B cell (primary cell): Measurements from ENCODE around the gene WDR70.

Experiments used
- EZH2 ChIP-seq: IDR thresholded peaks from 2 replicates; pipeline ENCODE4 v1.6.1; 2012; ENCODE audit warnings: borderline replicate concordance, low read depth, mild to moderate bottlenecking, moderate library complexity, low read length; ENCODE audit not compliant: insufficient read depth, poor library complexity, severe bottlenecking
- TF ChIP-seq, protein P1 (sequence below): fragments of 200-600 bp; IDR thresholded peaks from one replicate; pipeline ENCODE4 v1.8.0; 2022; ENCODE audit warnings: antibody characterized with exemption, mild to moderate bottlenecking

DNA sequence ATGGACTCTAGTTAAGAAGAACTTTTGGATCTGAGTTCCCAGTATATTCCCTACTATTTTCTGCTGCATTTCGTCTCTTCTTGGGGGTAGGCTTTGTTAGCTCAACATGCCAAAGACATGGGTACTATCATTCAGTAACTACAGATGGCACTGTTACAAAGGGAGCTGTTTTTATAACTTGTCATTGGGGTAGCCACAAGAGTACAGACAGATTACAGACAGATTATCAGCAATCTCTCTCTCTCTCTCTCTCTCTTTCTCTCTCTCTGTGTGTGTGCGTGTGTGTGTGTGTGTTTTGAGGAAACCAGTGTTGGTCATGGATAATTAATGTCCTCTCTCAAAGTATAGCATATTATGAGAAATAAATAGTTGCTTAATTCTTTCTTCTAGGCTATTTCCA, 116.1 kb downstream of the WDR70 start:
- TF ChIP-seq, protein P1, sequence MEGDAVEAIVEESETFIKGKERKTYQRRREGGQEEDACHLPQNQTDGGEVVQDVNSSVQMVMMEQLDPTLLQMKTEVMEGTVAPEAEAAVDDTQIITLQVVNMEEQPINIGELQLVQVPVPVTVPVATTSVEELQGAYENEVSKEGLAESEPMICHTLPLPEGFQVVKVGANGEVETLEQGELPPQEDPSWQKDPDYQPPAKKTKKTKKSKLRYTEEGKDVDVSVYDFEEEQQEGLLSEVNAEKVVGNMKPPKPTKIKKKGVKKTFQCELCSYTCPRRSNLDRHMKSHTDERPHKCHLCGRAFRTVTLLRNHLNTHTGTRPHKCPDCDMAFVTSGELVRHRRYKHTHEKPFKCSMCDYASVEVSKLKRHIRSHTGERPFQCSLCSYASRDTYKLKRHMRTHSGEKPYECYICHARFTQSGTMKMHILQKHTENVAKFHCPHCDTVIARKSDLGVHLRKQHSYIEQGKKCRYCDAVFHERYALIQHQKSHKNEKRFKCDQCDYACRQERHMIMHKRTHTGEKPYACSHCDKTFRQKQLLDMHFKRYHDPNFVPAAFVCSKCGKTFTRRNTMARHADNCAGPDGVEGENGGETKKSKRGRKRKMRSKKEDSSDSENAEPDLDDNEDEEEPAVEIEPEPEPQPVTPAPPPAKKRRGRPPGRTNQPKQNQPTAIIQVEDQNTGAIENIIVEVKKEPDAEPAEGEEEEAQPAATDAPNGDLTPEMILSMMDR = no peak
- no peak for TF ChIP-seq EZH2
